ENCODE results near the gene IGFBP6.

GRCh38 chr12:53098354-53098981 is 1.0 kb downstream of the IGFBP6 start:
- TF ChIP-seq, protein P1, sequence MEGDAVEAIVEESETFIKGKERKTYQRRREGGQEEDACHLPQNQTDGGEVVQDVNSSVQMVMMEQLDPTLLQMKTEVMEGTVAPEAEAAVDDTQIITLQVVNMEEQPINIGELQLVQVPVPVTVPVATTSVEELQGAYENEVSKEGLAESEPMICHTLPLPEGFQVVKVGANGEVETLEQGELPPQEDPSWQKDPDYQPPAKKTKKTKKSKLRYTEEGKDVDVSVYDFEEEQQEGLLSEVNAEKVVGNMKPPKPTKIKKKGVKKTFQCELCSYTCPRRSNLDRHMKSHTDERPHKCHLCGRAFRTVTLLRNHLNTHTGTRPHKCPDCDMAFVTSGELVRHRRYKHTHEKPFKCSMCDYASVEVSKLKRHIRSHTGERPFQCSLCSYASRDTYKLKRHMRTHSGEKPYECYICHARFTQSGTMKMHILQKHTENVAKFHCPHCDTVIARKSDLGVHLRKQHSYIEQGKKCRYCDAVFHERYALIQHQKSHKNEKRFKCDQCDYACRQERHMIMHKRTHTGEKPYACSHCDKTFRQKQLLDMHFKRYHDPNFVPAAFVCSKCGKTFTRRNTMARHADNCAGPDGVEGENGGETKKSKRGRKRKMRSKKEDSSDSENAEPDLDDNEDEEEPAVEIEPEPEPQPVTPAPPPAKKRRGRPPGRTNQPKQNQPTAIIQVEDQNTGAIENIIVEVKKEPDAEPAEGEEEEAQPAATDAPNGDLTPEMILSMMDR (IDR thresholded peaks at IDR 0.05; ENCODE audit: low read depth, low read length, missing input control) = no peak
- TF ChIP-seq YY1 (IDR thresholded peaks at IDR 0.05) (no peak), SP1 (IDR thresholded peaks at IDR 0.05) (no peak), REST (IDR thresholded peaks at IDR 0.05) (no peak), GABPA (IDR thresholded peaks at IDR 0.05 in 1 of 2, conservative IDR thresholded peaks at IDR 0.05 in 1 of 2) (no peak), ZBTB33 (IDR thresholded peaks at IDR 0.05) (no peak), TAF1 (conservative IDR thresholded peaks at IDR 0.05) (no peak), MAX (IDR thresholded peaks at IDR 0.05) (no peak), JUND (IDR thresholded peaks at IDR 0.05) (no peak), RAD21 (IDR thresholded peaks at IDR 0.05) (no peak)
- TF ChIP-seq, protein P2, sequence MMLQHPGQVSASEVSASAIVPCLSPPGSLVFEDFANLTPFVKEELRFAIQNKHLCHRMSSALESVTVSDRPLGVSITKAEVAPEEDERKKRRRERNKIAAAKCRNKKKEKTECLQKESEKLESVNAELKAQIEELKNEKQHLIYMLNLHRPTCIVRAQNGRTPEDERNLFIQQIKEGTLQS (IDR thresholded peaks at IDR 0.05) = no peak

All from liver (tissue), 3 donors.